HepG2 (cell line): ENCODE measurements around the gene DDN. TPM values are rescaled to one million over a fixed set of nuclear protein-coding genes. Genes with fewer than 3 reads are reported as not detected.

Experiments used
- ATM ChIP-seq: fragments of 450-650 bp; IDR thresholded peaks from 2 replicates; pipeline ENCODE4 v1.7.1; 2017; ENCODE audit warnings: mild to moderate bottlenecking, borderline replicate concordance
- CBFB ChIP-seq: sonication (generic); formaldehyde crosslinking; IDR thresholded peaks from 2 replicates; pipeline ENCODE4 v1.4.0; 2020; ENCODE audit warnings: missing genetic modification reagents
- CHD2 ChIP-seq: IDR thresholded peaks from 2 replicates; pipeline ENCODE4 v1.6.1; 2011; ENCODE audit warnings: low read depth, low read length, improper control_type of control experiment
- FOXP4 ChIP-seq: sonication (generic); formaldehyde crosslinking; IDR thresholded peaks from 2 replicates; pipeline ENCODE4 v1.4.0; 2020; ENCODE audit warnings: missing genetic modification reagents
- GABPB1 ChIP-seq: IDR thresholded peaks from 2 replicates; pipeline ENCODE4 v1.6.1; 2016; ENCODE audit warnings: mild to moderate bottlenecking, missing genetic modification reagents, moderate library complexity, missing compliant biosample characterization
- HIVEP1 ChIP-seq: sonication (generic); formaldehyde crosslinking; IDR thresholded peaks from 2 replicates; pipeline ENCODE4 v1.4.0; 2020; ENCODE audit warnings: mild to moderate bottlenecking, missing genetic modification reagents
- KDM1A ChIP-seq: IDR thresholded peaks from 2 replicates; pipeline ENCODE4 v1.6.1; 2016; ENCODE audit warnings: missing compliant biosample characterization
- MAF1 ChIP-seq: sonication (generic); formaldehyde crosslinking; IDR thresholded peaks from 2 replicates; pipeline ENCODE4 v1.5.0; 2020; ENCODE audit warnings: missing genetic modification reagents, borderline replicate concordance
- MAFF ChIP-seq: IDR thresholded peaks from 2 replicates; pipeline ENCODE4 v1.6.1; 2011; ENCODE audit warnings: low read depth, low read length, improper control_type of control experiment
- MIXL1 ChIP-seq: IDR thresholded peaks from 2 replicates; pipeline ENCODE4 v1.6.1; 2016
- MTA3 ChIP-seq: sonication (generic); formaldehyde crosslinking; IDR thresholded peaks from 2 replicates; pipeline ENCODE4 v1.4.0; 2020; ENCODE audit warnings: missing genetic modification reagents
- NAIF1 ChIP-seq: sonication (generic); formaldehyde crosslinking; IDR thresholded peaks from 2 replicates; pipeline ENCODE4 v1.5.0; 2020; ENCODE audit warnings: mild to moderate bottlenecking, missing genetic modification reagents, borderline replicate concordance
- PAX8 ChIP-seq: sonication (generic); formaldehyde crosslinking; IDR thresholded peaks from 2 replicates; pipeline ENCODE4 v1.8.0; 2022; ENCODE audit warnings: mild to moderate bottlenecking, missing genetic modification reagents, borderline replicate concordance
- POGZ ChIP-seq: sonication (generic); formaldehyde crosslinking; IDR thresholded peaks from 2 replicates; pipeline ENCODE4 v1.4.0; 2020; ENCODE audit warnings: mild to moderate bottlenecking, missing genetic modification reagents
- POLR2A ChIP-seq, 2 experiments: IDR thresholded peaks; 2 replicates each; pipeline ENCODE4 v1.6.1; 2011; ENCODE audit warnings: low read depth in 2 of 2, low read length in 2 of 2, mild to moderate bottlenecking in 1 of 2, moderate library complexity in 1 of 2; ENCODE audit not compliant: insufficient read depth in 1 of 2
- ZMAT3 ChIP-seq: sonication (generic); formaldehyde crosslinking; conservative IDR thresholded peaks from 2 replicates; pipeline ENCODE4 v1.7.0; 2021; ENCODE audit warnings: missing genetic modification reagents
- ZNF143 ChIP-seq: sonication (generic); formaldehyde crosslinking; IDR thresholded peaks from 2 replicates; pipeline ENCODE4 v1.4.0; 2020; ENCODE audit warnings: missing genetic modification reagents
- ZNF180 ChIP-seq: sonication (generic); formaldehyde crosslinking; IDR thresholded peaks from 2 replicates; pipeline ENCODE4 v1.4.0; 2020; ENCODE audit warnings: low read depth, missing genetic modification reagents, borderline replicate concordance
- ZNF251 ChIP-seq: sonication (generic); formaldehyde crosslinking; IDR thresholded peaks from 2 replicates; pipeline ENCODE4 v1.9.0; 2021; ENCODE audit warnings: mild to moderate bottlenecking, missing genetic modification reagents
- ZNF253 ChIP-seq: sonication (generic); formaldehyde crosslinking; IDR thresholded peaks from 2 replicates; pipeline ENCODE4 v1.8.0; 2022; ENCODE audit warnings: mild to moderate bottlenecking, missing genetic modification reagents, borderline replicate concordance
- ZNF451 ChIP-seq: sonication (generic); formaldehyde crosslinking; IDR thresholded peaks from 2 replicates; pipeline ENCODE4 v1.5.0; 2020; ENCODE audit warnings: mild to moderate bottlenecking, missing genetic modification reagents
- ZNF513 ChIP-seq: sonication (generic); formaldehyde crosslinking; conservative IDR thresholded peaks from 2 replicates; pipeline ENCODE4 v1.5.0; 2020; ENCODE audit warnings: missing genetic modification reagents
- ZNF563 ChIP-seq: sonication (generic); formaldehyde crosslinking; IDR thresholded peaks from 2 replicates; pipeline ENCODE4 v1.8.0; 2022; ENCODE audit warnings: mild to moderate bottlenecking, moderate library complexity, missing genetic modification reagents
- ZNF652 ChIP-seq: IDR thresholded peaks from 2 replicates; pipeline ENCODE4 v1.6.1; 2016; ENCODE audit warnings: low read depth, borderline replicate concordance
- ZNF678 ChIP-seq: sonication (generic); formaldehyde crosslinking; IDR thresholded peaks from 2 replicates; pipeline ENCODE4 v1.4.0; 2020; ENCODE audit warnings: mild to moderate bottlenecking, missing genetic modification reagents
- polyA plus RNA-seq, 8 experiments: library from polyadenylated mRNA; depleted of rRNA in 3 of 8; stranded (reverse) in 7 of 8; unstranded in 1 of 8; fragments of >200 nt; fragmentation: Illumina TruSeq in 4 of 8; extraction: Trizol in 4 of 8; gene quantifications; 2 replicates each; pipeline versions ENCODE4 v1.2.1 to v1.2.3, GENCODE V29; 2011 to 2016; ENCODE audit warnings: low read depth in 4 of 8, missing spikeins in 1 of 8, mixed read lengths in 1 of 8; ENCODE audit not compliant: insufficient read depth in 1 of 8
- total RNA-seq, 5 experiments: library from RNA; depleted of rRNA; stranded (reverse); fragments of >200 nt; fragmentation: Illumina TruSeq; extraction: Trizol; gene quantifications; 2 replicates each; pipeline ENCODE4 v1.2.3, GENCODE V29; 2016; ENCODE audit warnings: low read depth in 1 of 5
- TF ChIP-seq, protein P1 (sequence below): sonication (generic); formaldehyde crosslinking; IDR thresholded peaks from 2 replicates; pipeline ENCODE4 v1.4.0; 2020; ENCODE audit warnings: mild to moderate bottlenecking, missing genetic modification reagents
- TF ChIP-seq, protein P2 (sequence below): sonication (generic); formaldehyde crosslinking; conservative IDR thresholded peaks from 2 replicates; pipeline ENCODE4 v1.4.0; 2020; ENCODE audit warnings: missing genetic modification reagents

The DDN gene
- total and polyA plus RNA-seq, 2 of the 13 experiments (the other 11 are each of a cell fraction or from before 2014, with no cell fraction given) = 0.24 to 0.53 TPM

- TF ChIP-seq, protein P1, sequence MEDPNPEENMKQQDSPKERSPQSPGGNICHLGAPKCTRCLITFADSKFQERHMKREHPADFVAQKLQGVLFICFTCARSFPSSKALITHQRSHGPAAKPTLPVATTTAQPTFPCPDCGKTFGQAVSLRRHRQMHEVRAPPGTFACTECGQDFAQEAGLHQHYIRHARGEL = no peak
- TF ChIP-seq, protein P2, sequence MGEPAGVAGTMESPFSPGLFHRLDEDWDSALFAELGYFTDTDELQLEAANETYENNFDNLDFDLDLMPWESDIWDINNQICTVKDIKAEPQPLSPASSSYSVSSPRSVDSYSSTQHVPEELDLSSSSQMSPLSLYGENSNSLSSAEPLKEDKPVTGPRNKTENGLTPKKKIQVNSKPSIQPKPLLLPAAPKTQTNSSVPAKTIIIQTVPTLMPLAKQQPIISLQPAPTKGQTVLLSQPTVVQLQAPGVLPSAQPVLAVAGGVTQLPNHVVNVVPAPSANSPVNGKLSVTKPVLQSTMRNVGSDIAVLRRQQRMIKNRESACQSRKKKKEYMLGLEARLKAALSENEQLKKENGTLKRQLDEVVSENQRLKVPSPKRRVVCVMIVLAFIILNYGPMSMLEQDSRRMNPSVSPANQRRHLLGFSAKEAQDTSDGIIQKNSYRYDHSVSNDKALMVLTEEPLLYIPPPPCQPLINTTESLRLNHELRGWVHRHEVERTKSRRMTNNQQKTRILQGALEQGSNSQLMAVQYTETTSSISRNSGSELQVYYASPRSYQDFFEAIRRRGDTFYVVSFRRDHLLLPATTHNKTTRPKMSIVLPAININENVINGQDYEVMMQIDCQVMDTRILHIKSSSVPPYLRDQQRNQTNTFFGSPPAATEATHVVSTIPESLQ (CRISPR knock-in tag) = no peak
- no peak for TF ChIP-seq PAX8 (CRISPR knock-in tag)
- TF ChIP-seq ZNF451 (CRISPR knock-in tag) = no peak
- peak; percentile 100 for TF ChIP-seq CHD2
- TF ChIP-seq MAFF = no peak; the same call in 1 of the 2 replicates
- TF ChIP-seq ZNF251 (CRISPR knock-in tag) = no peak
- 0 out of 2 replicates have a peak, but pooled peaks have one; percentile 38 for TF ChIP-seq ZNF253 (CRISPR knock-in tag)
- no peak for TF ChIP-seq ZNF652 (CRISPR knock-in tag)
- TF ChIP-seq ZNF563 (CRISPR knock-in tag) = no peak; the same call in 1 of the 2 replicates
- peak; percentile 56 to 86 for TF ChIP-seq POLR2A (IDR thresholded peaks at IDR 0.05; ENCODE audit: insufficient read depth in 1 of 2, low read depth in 2 of 2, low read length in 2 of 2)
- TF ChIP-seq ZMAT3 (CRISPR knock-in tag) = 0 out of 2 replicates have a peak, but pooled peaks have one; percentile 73
- TF ChIP-seq ZNF513 (CRISPR knock-in tag) = no peak
- TF ChIP-seq NAIF1 (CRISPR knock-in tag) = no peak
- TF ChIP-seq POGZ (CRISPR knock-in tag) = peak; percentile 57; the same call in 1 of the 2 replicates
- TF ChIP-seq MTA3 (CRISPR knock-in tag) = no peak
- no peak for TF ChIP-seq ATM
- TF ChIP-seq KDM1A = no peak
- no peak for TF ChIP-seq MIXL1
- TF ChIP-seq HIVEP1 (CRISPR knock-in tag) = no peak
- no peak for TF ChIP-seq MAF1 (CRISPR knock-in tag)
- TF ChIP-seq FOXP4 (CRISPR knock-in tag) = no peak
- TF ChIP-seq ZNF143 (CRISPR knock-in tag) = no peak; the same call in 1 of the 2 replicates
- TF ChIP-seq GABPB1 (CRISPR knock-in tag) = peak; percentile 93
- no peak for TF ChIP-seq ZNF180 (CRISPR knock-in tag)
- no peak for TF ChIP-seq CBFB (CRISPR knock-in tag)
- no peak for TF ChIP-seq ZNF678 (CRISPR knock-in tag)
These were observed 41.8 kb downstream of the DDN start, which contains the start of gene ARF3 (continued) for GRCh38 chr12:48957141-48958048.
